ENCODE results near the gene ZBTB4.
A peak's percentile ranks its signal among the peaks of the same experiment; 100 is the strongest.

ZBTB4 gene

DNA sequence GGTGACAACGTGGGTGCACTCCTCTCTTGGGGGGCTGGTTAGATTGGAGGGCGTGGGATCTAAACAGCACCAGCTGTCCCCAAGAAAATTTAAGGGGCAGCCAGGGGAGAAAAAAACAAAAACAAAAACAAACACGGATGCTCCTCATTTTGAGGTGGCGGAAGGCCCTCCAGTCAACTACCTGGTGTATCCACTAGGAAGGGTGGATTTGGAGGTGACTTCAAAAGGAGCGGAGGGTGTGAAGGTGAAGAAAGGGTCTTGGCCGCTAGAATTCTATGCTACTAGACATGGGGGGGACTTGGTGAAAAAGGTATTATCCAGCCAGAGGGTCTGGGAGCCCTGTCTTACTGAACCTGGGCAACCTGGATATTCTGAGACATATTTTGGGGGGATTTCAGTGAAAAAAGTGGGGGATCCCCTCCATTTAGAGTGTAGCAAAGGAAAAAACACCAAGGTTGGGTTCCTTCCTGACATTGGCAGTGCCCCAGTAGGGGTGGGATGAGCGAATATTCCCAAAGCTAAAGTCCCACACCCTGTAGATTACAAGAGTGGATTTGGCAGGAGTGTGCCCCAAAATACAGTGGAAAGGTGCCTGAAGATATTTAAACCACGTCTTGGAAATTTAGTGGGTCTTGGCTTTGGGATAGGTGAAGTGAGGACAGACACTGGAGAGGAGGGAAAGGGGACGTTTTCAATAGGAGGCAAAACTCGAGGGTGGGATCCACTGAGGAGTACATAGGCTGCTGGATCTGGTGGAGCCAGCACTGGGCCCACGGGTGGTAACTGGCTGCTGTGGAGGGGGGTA lies 40.6 kb downstream of the ZBTB4 start:
- DNase-seq: no peak

DNA sequence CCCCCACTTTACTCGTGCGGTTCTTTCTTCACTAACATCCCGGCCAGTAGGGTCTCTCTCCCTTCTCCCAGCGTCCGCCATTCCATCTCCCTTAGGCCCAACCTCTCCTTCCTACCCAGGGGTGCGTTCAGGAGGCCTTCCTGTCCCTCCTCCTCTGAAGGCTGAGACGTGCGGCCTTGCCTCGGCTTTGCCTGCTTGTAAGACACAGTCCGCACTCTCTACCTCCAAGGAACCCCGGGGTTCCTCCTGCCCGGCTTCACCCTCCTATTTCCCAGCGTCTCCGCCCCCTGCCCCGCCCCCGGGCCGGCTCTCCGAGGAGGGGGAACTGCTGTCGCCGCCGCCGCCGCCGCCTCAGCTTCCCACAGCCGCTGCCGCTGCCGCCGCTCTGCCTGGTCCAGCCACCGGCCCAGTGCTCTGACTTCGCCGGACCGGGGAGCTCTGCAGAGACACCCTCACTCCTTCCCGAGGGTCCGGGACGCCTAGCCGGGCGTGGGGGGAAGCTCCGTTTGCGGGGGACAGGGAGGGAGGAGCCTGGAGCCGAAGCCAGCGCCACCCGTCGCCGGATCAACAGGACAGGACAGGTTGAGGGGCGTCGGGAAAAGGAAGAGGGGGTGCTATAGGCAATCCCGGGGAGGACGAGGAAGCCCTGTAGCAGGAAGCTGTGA lies 41.3 kb downstream of the ZBTB4 start:
- DNase-seq: peak in 1 of 2 donors; percentile 48

DNA sequence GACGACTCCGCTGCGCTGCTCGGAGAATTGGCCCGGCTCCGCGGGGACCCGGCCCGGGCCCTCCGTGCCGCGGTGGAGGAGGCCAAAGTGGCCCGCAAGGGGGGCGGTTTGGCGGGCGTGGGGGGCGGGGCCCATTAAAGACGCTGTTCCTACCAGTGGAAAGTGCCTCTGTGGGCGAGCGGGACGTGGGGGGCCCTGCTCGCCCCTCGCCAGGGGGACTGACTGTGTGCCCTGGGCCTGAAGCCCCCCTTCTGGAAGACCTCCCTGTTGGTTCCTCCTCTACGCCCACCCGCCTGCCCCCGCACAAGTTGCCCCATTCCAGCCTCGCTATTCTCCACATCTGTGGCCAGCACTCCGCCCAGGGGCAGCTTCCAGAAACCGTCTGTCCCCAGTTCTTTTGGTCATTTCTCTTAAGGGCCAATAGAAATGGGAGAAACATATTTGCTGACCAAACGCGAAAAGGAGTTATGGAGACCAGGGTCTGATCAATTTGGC lies 42.0 kb downstream of the ZBTB4 start:
- no peak for DNase-seq

DNA sequence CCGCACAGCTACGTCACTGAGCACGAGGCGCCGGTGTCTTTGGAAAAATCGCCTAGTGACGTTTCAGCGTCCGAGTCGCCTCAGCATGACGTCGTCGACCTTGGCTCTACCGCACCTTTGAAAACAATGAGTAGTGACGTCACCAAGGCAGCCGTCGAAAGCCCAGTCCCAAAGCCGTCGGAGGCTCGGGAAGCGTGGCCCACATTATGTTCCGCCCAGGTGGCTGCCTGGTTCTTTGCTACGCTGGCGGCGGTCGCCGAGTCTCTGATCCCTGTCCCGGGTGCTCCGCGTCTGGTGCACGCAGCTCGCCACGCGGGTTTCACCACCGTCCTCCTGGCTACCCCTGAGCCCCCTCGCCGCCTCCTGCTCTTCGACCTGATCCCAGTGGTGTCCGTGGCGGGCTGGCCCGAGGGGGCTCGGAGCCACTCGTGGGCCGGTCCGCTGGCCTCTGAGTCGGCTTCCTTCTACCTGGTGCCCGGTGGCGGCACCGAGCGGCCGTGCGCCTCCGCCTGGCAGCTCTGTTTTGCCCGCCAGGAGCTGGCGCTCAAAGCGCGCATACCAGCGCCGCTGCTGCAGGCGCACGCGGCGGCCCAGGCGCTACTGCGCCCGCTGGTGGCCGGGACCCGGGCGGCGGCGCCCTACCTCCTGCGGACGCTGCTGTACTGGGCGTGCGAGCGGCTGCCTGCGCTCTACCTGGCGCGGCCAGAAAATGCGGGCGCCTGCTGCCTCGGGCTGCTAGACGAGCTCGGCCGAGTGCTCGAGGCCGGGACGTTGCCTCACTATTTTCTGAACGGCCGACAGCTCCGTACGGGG lies 42.7 kb downstream of the ZBTB4 start:
- peak; percentile 18 to 19 for DNase-seq

DNA sequence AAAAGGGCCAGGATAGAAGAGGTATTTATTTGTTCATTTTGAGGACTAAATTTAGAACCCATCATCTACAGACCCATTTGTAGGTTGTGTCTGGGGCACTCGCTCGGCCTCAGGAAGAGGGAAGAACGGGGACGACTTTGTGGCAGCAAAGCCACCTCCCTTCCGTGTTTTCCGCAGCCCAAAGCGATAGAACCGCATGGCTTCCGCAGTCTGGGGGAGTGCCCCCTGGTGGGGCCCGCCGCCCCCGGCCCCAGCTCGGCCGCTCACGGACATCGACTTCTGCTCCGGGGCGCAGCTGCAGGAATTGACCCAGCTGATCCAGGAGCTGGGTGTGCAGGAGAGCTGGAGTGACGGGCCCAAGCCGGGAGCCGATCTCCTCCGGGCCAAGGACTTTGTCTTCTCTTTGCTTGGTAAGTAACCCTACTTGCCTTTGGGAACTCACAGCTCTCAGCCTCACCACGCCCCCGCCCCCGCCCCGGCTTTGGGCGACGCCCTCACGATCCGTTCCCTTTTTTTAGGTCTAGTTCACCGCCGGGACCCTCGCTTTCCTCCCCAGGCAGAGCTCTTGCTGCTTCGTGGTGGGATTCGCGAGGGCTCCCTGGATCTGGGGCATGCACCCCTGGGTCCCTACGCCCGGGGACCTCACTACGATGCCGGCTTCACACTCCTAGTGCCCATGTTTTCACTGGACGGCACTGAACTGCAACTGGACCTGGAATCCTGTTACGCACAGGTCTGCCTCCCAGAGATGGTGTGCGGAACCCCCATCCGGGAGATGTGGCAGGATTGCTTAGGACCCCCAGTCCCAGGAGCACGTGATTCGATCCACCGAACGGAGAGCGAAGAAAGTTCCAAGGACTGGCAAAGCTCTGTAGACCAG lies 43.5 kb downstream of the ZBTB4 start:
- peak; percentile 31 to 57 for DNase-seq

DNA sequence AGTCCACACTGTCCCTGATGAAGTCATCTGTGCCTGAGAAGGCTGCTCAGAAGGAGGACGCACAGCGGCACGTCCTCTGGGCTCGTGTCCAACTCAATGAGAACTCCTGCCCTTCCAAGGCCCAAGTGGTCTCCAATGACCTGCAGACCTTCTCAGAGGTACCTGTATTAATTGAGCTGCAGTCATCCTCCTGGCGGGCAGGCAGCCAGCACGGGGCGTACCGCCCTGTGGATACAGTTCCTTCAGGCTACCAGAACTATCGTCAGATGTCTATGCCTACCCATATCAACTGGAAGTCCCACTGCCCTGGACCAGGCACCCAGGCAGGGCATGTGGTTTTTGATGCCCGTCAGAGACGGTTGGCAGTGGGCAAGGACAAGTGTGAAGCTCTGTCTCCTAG lies 47.1 kb downstream of the ZBTB4 start:
- no peak for DNase-seq

DNA sequence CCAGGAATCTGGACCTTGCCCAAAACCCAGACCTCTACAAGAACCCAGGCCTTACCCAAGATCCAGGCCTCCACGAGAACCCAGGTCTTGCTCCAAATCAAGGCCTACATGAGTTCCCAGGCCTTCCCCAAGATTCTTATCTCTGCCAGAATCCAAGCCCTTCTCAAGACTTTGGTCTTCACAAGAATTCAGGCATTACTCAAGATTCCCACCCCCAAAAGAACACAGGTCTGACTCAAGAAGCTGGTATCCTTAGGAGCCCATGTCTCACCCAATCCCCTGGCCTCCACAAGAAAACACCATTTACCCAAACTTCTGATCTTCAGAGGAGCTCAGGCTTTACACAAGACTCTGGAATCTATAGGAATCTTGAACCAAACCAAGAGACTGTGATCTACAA lies 48.2 kb downstream of the ZBTB4 start:
- DNase-seq: no peak

DNA sequence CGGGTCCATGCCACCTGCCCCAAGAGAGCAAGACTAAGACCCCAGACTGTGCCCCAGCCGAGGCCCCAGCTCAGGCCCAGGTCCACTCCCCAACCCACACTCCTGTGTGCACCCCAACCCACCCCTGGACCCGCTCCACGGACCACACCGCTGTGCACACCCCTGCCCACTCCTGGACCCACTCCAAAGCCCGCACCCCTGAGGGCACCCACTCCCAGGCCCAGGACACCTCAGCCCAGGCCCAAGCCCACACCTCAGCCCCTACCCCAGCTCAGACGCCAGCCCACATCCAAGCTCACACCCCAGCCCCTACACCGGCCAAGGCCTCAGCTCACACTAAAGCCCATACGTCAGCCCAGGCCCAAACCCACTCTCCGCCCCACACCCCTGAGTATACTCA lies 49.7 kb downstream of the ZBTB4 start:
- DNase-seq: no peak

DNA sequence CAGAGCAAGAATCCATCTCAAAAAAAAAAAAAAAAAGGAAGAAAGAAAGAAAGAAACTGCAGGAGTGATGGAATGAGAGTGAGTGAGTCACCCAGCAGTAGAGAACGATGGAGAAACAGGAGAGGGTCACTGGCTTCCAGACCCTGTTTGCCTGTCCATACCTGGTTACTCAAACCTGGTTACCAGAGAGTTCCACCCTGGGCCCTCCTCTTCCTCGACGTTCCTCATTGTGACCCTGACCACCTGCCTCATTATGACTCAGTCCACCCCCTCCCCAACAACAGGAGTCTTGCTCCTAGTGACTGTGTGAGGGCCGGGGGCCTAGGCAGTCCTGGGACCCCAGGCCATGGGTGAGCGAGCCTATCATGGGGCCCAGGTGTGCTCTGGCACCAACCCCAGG lies 50.9 kb downstream of the ZBTB4 start, which contains the start of gene SPEM3:
TSS of gene SPEM3 (plus strand) at position 301 of the 400 bp plus-strand sequence. CDS start at position 347, 46 bp downstream.
- no peak for DNase-seq

DNA sequence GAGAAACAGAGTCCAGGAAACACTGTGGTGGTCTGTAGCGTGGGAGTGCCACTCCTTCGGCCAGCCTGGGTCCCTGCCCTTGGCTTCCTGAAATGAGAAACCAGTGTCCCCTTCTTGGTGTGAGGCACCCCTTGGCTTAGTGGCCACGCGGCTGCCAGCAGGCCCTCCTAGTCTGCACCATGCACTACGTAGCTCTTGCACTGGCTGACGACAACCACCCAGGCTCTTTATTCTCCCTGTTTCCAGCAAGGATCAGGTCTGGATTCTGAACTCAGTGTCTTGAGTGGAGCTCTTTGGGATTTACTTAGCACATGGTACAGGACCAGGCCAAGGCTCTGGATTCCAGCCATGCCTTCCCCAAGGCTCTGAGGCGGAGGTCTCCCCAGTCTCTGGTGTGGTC lies 51.9 kb downstream of the ZBTB4 start:
- DNase-seq: no peak

DNA sequence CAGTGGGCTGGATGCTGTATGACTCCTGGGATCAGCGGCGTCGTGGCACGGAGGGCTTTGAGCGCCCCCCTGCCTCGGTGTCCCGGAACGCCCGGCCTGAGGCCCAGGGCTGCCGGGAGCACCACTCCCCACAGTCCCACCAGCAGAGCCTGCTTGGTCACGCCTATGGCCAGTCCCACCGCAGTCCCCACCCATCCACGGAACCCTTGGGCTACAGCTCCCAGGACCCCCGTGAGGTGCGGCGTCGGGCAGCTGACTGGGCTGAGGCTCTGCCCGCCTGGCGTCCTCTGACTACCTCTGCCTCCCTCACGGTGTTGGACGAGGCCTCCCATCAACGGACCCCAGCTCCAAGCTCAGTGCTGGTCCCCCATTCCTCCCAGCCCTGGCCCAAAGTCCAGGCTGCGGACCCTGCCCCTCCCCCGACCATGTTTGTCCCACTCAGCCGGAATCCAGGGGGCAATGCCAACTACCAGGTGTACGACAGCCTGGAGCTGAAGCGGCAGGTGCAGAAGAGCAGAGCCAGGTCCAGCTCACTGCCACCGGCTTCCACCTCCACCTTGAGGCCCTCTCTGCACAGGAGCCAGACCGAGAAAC lies 52.4 kb downstream of the ZBTB4 start:
- no peak for DNase-seq

DNA sequence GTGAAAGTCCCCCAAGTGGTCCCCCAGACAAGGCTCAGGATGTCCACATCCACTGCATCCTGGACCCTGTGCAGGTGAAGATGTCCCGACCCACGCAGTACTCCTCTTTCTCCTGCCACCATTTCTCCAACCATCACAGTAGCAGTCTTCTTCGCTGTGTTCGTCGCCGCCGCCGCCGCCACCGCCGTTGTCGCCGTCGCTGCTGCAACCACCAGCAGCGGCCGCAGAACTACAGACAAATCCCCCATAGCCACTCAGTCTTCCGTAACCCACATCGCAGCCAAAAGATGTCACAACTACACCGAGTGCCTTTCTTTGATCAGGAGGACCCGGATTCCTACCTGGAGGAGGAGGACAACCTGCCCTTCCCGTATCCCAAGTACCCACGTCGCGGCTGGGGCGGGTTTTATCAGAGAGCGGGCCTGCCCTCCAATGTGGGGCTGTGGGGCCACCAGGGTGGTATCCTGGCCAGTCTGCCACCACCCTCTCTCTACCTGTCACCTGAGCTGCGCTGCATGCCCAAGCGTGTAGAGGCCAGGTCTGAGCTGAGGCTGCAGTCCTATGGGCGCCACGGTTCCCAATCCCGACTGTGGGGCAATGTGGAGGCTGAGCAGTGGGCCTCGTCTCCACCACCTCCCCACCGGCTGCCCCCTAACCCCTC lies 53.1 kb downstream of the ZBTB4 start:
- DNase-seq: no peak

DNA sequence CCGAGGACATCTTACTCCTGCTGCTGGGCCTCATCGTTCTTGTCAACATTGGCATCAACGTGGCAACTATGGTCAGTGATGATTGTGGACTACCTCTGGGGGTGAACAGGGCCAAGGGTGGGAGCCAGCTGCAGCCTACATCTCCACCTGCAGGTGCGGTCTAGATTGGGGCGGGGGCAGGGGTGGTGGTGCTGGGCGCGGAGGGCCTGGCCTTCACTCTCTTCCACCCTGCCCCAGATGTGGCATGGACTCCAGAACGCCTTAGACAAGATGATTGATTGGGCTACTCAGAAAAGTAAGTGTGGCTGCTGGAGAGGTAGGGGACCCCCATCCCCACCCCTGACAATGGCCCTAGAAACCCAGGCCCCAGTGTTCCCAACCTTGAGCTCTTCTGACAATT lies 53.7 kb downstream of the ZBTB4 start:
- no peak for DNase-seq

DNA sequence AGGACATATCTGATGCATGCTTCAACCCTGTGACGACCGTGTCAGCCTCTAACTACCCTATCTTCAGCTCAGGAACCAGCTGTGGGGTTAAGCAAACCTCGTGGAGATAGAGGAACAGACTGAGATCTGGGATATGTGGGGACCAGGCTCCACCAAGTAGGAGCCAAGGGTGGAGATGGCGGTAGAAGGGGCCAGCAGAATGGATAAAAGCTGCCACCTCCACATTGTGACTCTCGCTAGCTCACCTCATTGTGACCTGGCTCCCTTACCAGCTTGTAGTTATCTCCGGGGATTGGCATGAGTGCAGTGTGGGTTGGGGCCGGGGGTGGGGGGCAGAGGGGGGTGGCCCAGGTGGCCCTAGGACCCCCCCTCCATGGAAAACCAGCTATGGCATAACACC lies 54.1 kb downstream of the ZBTB4 start, which contains the start of gene SPEM2:
TSS of gene SPEM2 (plus strand) at position 301 of the 400 bp plus-strand sequence. CDS start at position 374, 73 bp downstream.
- no peak for DNase-seq

DNA sequence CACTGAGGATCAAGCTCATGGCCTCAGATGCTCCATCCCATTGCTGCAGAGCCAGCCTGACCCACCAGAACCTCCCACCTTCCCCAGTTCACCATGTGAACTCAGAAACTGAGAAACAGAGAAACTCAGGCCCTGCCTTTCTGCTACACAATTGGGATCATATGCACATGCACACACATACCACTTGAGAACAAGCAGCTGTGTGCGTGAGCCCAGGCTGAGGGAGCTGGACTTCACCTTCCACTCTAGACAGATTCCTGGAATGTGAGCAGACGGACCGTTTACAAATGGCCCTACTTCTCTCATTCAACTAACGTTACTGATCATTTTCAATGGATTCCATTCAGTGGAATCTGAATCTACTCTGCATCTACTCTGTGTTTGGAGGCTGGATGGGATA lies 55.8 kb downstream of the ZBTB4 start:
- DNase-seq: no peak

DNA sequence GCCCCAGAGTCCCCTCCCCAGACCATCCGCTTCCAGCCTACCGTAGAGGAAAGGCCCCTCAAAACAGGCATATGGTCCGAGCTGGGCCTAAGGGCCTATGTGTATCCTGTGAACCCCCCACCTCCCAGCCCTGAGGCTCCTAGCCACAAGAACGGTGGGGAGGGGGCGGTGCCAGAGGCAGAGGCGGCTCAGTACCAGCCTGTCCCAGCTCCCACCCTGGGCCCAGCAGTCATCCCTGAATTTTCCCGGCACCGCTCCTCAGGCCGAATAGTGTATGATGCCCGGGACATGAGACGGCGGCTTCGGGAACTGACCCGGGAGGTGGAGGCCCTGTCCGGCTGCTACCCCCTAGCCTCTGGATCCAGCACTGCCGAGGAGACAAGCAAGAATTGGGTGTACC lies 58.2 kb downstream of the ZBTB4 start:
- DNase-seq: no peak

DNA sequence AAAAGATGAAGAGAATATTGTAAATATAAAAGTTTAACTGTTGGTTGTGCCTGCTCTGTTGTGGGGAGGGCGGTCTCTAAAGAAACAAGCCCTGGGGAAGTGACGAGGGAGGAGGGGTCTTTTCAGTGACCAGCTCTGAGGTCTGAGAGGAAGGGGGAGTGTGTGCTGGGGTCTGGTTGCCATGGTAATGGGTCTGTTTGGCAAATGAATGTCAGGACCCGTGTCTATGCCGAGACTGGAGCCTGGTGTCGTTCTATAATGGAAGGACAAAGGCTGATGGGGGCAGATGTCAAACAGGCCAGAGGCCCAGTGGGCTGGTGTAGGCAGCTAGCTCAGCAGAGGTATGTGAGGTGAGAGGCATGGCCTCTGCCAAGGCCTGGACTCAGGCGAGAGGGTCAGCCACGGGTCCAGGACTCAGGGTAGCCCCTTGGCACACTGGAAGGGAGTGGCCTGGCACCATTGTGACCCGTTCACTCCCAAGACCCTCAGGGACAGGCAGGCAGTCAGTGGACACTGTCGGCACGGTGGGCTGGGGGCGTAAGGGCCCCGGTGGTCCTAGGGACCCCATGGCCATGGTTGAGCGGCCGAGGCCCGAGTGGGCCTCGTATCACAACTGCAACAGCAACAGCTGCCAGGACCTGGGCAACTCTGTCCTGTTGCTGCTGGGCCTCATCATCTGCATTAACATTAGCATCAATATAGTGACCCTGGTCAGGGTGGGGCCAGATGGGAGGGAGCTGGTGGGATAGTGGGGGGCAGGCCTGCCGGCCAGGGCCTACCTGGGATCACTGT lies 59.4 kb downstream of the ZBTB4 start, which contains the start of gene SPEM1:
TSS of gene SPEM1 (plus strand) at position 506 of the 792 bp plus-strand sequence. CDS start at position 567, 61 bp downstream.
- no peak for DNase-seq

DNA sequence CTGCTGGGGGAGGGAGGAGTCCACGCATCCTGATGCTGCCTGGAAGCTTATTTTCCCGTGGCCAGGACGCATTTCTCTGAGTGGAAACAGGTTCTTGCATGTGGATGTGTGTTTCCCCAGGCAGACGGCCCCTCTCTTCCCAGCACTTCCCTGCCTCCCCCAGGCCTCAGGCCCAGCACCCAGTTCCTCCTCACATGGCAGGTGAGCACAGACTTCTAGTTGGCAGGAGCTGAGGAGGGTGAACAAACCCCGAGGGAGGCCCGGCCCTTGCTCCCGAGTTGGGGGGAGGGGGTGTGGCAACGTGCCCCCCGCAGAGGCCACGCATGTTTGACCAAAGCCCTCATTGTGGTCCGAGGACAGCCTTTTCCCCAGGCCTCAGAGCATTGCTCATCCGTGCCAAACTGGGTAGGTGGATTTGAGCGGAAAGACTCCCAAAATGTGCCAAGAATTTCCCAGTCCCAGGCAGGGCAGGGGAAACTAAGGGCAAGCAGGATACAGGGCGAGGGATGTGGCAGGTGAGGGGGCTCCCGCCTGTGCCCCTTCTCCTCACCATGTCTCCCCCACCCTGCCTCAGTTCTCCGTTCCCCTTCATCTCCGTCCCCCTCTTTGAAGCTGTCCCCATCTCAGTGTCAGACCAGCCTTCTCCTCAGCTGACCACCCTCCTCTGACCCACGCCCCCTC lies 60.8 kb downstream of the ZBTB4 start:
- DNase-seq: no peak

DNA sequence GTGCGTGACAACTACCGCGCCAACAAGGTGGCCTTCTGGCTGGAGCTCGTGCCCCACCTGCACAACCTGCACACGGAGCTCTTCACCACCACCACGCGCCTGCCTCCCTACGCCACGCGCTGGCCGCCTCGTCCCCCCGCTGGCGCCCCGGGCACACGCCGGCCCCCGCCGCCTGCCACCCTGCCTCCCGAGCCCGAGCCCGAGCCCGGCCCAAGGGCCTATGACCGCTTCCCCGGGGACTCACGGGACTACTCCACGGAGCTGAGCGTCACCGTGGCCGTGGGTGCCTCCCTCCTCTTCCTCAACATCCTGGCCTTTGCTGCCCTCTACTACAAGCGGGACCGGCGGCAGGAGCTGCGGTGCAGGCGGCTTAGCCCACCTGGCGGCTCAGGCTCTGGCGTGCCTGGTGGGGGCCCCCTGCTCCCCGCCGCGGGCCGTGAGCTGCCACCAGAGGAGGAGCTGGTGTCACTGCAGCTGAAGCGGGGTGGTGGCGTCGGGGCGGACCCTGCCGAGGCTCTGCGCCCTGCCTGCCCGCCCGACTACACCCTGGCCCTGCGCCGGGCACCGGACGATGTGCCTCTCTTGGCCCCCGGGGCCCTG lies 62.3 kb downstream of the ZBTB4 start:
- no peak for DNase-seq
